Sigmoid colon (tissue), 7 donors: ENCODE measurements around the gene DGKH. TPM values are rescaled to one million over a fixed set of nuclear protein-coding genes. Genes with fewer than 3 reads are reported as not detected.

Source experiments
- DNase-seq: peaks from one replicate; pipeline ENCODE4 v3.0.0-alpha.2; 2019
- H3K27ac ChIP-seq, 4 donors: fragments of 200-600 bp; sonication (generic); one replicate each; pipeline ENCODE4 v1.5.1; 2016 to 2019; ENCODE audit warnings: mild to moderate bottlenecking in 1 of 4
- H3K27me3 ChIP-seq, 3 donors: fragments of 200-600 bp; sonication (generic); one replicate each; pipeline ENCODE4 v1.5.1; 2019; ENCODE audit warnings: mild to moderate bottlenecking in 1 of 3
- H3K36me3 ChIP-seq, 4 donors: fragments of 200-600 bp; sonication (generic); one replicate each; pipeline ENCODE4 v1.5.1; 2016 to 2019
- H3K4me1 ChIP-seq, 4 donors: fragments of 200-600 bp; sonication (generic); one replicate each; pipeline ENCODE4 v1.5.1; 2017 to 2019
- H3K4me3 ChIP-seq, 4 donors: fragments of 200-600 bp; sonication (generic); one replicate each; pipeline ENCODE4 v1.5.1; 2017 to 2019; ENCODE audit warnings: mild to moderate bottlenecking in 2 of 4, moderate library complexity in 1 of 4
- H3K9me3 ChIP-seq, 4 donors: fragments of 200-600 bp in 3 of 4; sonication (generic) in 3 of 4; one replicate each; pipeline versions ENCODE4 v1.5.1 to v1.6.1; 2013 to 2019
- EP300 ChIP-seq, 4 donors: sonication (generic); formaldehyde crosslinking; IDR thresholded peaks; one replicate each; pipeline ENCODE4 v1.6.1; 2017; ENCODE audit warnings: antibody characterized with exemption in 4 of 4
- POLR2A ChIP-seq, 2 donors: fragments of 450-650 bp; IDR thresholded peaks; one replicate each; pipeline ENCODE4 v1.6.1; 2016; ENCODE audit warnings: antibody characterized with exemption in 2 of 2, mild to moderate bottlenecking in 2 of 2, moderate library complexity in 2 of 2
- POLR2AphosphoS5 ChIP-seq, 4 donors: sonication (generic); formaldehyde crosslinking; IDR thresholded peaks; one replicate each; pipeline ENCODE4 v1.6.1; 2017; ENCODE audit warnings: antibody characterized with exemption in 4 of 4
- WGBS, 2 donors: extraction: QIAGEN DNeasy Blood & Tissue Kit; methylation state at CpG; one replicate each; pipeline ENCODE4 v1.1.7; 2013; 5-methylcytosine and 5-hydroxymethylcytosine counted together
- intact Hi-C: fragments of 100-400 bp; cut with DNase I; formaldehyde crosslinking; loops from one replicate; pipeline ENCODE4 v1.15.1; 2023
- polyA plus RNA-seq, 3 donors: library from polyadenylated mRNA; stranded (reverse); fragments of 200-250 nt; gene quantifications; one replicate each; pipeline ENCODE4 v1.2.3, GENCODE V29; 2013
- total RNA-seq, 4 donors: library from RNA; depleted of rRNA; stranded (reverse); fragments of >200 nt; gene quantifications; one replicate each; pipeline ENCODE4 v1.1.0, GENCODE V29; 2016
- TF ChIP-seq, protein P1 (sequence below), 4 experiments: fragments of 450-650 bp in 3 of 4; fragments of 200-600 bp in 1 of 4; IDR thresholded peaks; one replicate each; pipeline ENCODE4 v1.5.1; 2016 to 2019; ENCODE audit warnings: antibody characterized with exemption in 4 of 4, mild to moderate bottlenecking in 3 of 4, moderate library complexity in 2 of 4
- donor health status: healthy with polysubstance abuse.
- donor health status: Bipolar disorder and iron deficiency.
- donor health status: healthy.

DGKH gene
- total and polyA plus RNA-seq, 7 donors, result 1.2 to 23.3 (median 13.9) TPM

DNA sequence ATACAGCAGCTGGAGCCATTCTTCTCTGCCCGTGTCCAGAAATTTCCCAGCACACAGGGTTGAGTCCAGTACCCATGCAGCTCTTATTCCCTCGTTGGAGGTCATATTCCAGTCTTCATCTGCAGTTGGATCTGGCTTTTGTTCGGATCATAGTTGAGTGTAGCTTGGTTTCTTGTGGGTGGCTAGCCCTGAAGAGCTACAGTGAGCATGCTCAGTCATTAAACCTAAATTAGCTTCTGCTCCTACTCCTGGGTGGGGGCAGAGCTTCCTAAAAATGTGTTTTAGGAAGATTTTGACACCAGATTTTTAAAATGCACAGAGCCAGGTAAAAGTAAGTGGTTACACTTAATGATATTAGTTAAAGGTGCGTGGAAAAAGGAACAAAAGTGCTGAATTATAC is 64.4 kb downstream of the DGKH start:
- WGBS, 2 donors, result 64 to 69% methylated on average over 4 of the region's 4 CpGs
- intact Hi-C loops, result loop anchor here (5.0 to 10.0 kb wide), 2 partner anchors 406 to 768 kb away; no protein-coding TSS in a partner anchor
- Histone ChIP-seq H3K36me3 (no peaks in the 10 kb centered on the region), H3K4me1 (peaks cover 0 to 22% (median 12%) of the 10 kb centered on the region in 4 donors), H3K9me3 (no peaks in the 10 kb centered on the region), H3K27ac (no peak overlapping the region), H3K4me3 (no peak overlapping the region), H3K27me3 (no peaks in the 10 kb centered on the region)
- TF ChIP-seq, protein P1, sequence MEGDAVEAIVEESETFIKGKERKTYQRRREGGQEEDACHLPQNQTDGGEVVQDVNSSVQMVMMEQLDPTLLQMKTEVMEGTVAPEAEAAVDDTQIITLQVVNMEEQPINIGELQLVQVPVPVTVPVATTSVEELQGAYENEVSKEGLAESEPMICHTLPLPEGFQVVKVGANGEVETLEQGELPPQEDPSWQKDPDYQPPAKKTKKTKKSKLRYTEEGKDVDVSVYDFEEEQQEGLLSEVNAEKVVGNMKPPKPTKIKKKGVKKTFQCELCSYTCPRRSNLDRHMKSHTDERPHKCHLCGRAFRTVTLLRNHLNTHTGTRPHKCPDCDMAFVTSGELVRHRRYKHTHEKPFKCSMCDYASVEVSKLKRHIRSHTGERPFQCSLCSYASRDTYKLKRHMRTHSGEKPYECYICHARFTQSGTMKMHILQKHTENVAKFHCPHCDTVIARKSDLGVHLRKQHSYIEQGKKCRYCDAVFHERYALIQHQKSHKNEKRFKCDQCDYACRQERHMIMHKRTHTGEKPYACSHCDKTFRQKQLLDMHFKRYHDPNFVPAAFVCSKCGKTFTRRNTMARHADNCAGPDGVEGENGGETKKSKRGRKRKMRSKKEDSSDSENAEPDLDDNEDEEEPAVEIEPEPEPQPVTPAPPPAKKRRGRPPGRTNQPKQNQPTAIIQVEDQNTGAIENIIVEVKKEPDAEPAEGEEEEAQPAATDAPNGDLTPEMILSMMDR (IDR thresholded peaks at IDR 0.05), result no peak
- TF ChIP-seq POLR2A (IDR thresholded peaks at IDR 0.05), result no peak
- TF ChIP-seq EP300 (IDR thresholded peaks at IDR 0.05), result no peak
- TF ChIP-seq POLR2AphosphoS5 (IDR thresholded peaks at IDR 0.05), result no peak
- no peak for DNase-seq

DNA sequence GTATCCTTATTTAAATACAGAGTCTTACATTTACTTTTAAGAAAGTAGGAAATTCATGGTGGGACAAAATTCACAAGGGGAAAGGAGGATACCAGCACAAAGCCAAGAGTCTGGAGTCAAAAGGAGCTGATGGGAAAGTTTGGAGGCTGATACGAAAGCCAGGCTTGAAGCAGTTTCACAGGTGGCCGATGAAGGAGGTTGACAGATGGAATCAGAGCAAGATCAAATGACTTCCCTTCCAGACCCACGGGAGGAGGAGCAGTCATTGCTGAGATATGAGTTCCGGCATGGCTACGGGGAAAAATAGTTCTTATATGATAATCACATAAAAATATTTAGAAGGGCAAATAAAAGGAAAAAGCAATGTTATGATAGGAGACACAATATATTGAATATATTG is 65.0 kb downstream of the DGKH start:
- Histone ChIP-seq H3K27ac (no peak overlapping the region), H3K27me3 (no peaks in the 10 kb centered on the region), H3K4me1 (peaks cover 0 to 22% (median 12%) of the 10 kb centered on the region in 4 donors), H3K36me3 (no peaks in the 10 kb centered on the region), H3K4me3 (no peak overlapping the region), H3K9me3 (no peaks in the 10 kb centered on the region)
- WGBS, 2 donors, result 80 to 92% methylated on average over 5 of the region's 5 CpGs
- intact Hi-C loops, result loop anchor here (5.0 to 10.0 kb wide), 2 partner anchors 406 to 769 kb away; no protein-coding TSS in a partner anchor
- TF ChIP-seq, protein P1 (IDR thresholded peaks at IDR 0.05), result no peak
- TF ChIP-seq POLR2A (IDR thresholded peaks at IDR 0.05) (no peak), EP300 (IDR thresholded peaks at IDR 0.05) (no peak), POLR2AphosphoS5 (IDR thresholded peaks at IDR 0.05) (no peak)
- no peak for DNase-seq

DNA sequence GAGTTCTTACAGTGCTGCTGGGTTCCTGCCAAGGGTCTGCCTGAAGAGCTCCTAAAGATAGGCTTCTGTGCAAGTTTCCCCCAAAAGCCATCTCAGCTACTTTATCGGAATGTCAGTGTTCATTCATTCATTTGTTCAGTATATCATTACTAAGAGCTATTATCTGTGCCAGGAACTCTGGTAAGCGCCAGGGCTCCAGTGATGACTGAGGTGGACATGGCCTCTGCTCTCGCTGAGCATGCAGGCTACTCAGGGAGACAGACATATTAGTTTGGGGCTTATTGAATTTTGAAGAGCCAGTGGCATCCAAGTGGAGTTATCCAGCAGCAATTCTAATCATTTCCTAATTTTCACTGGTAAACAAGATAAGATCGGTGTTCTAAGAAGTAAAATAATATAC is 65.8 kb downstream of the DGKH start:
- 73 to 83% methylated on average over 4 of the region's 4 CpGs for WGBS, 2 donors
- H3K9me3 ChIP-seq, result no peaks in the 10 kb centered on the region
- peaks cover 0 to 22% (median 12%) of the 10 kb centered on the region in 4 donors for H3K4me1 ChIP-seq
- TF ChIP-seq, protein P1 (IDR thresholded peaks at IDR 0.05), result no peak
- no peak for TF ChIP-seq POLR2AphosphoS5 (IDR thresholded peaks at IDR 0.05)
- TF ChIP-seq EP300 (IDR thresholded peaks at IDR 0.05), result no peak
- no peak for TF ChIP-seq POLR2A (IDR thresholded peaks at IDR 0.05)
- no peak overlapping the region for H3K27ac ChIP-seq
- DNase-seq, result no peak
- no peak overlapping the region for H3K4me3 ChIP-seq
- H3K27me3 ChIP-seq, result no peaks in the 10 kb centered on the region
- intact Hi-C loops, result loop anchor here (5.0 to 10.0 kb wide), 2 partner anchors 407 to 769 kb away; no protein-coding TSS in a partner anchor
- no peaks in the 10 kb centered on the region for H3K36me3 ChIP-seq

DNA sequence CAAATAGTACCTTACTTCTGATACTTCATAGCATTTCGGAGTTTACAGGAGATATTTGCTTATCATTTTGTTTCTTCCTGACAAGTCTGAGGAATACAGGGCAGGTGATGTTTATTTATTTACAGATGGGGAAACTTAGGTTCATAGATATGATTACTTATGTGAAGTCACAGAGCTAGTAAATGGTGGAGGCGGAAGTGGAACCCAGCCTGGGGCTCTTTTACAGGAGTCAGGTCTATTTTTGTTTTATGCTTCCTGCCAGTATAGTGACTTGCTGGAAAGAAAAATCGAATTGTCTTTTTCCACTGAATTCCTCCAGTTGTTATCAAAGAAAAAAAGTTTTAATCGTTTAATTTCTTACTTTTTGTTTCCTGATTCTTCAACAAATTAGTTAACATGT is 66.5 kb downstream of the DGKH start:
- H3K4me3 ChIP-seq, result no peak overlapping the region
- intact Hi-C loops, result loop anchor here (5.0 to 10.0 kb wide), 2 partner anchors 408 to 770 kb away; no protein-coding TSS in a partner anchor
- 80 to 90% methylated on average over 4 of the region's 4 CpGs for WGBS, 2 donors

More for the DNA sequence above, 66.5 kb downstream of the DGKH start:
- H3K4me1 ChIP-seq, result peaks cover 0 to 22% (median 12%) of the 10 kb centered on the region in 4 donors
- TF ChIP-seq, protein P1 (IDR thresholded peaks at IDR 0.05), result no peak
- TF ChIP-seq EP300 (IDR thresholded peaks at IDR 0.05) (no peak), POLR2A (IDR thresholded peaks at IDR 0.05) (no peak), POLR2AphosphoS5 (IDR thresholded peaks at IDR 0.05) (no peak)
- H3K9me3 ChIP-seq, result no peaks in the 10 kb centered on the region
- no peak overlapping the region for H3K27ac ChIP-seq
- no peaks in the 10 kb centered on the region for H3K27me3 ChIP-seq
- no peaks in the 10 kb centered on the region for H3K36me3 ChIP-seq
- no peak for DNase-seq
